ENCODE data around the gene IGF2BP1. TPM values are rescaled to one million over a fixed set of nuclear protein-coding genes. Genes with fewer than 3 reads are reported as not detected.

The IGF2BP1 gene
- total and polyA plus RNA-seq, 2 of the 8 experiments (the other 6 are each of a cell fraction or from before 2014, with no cell fraction given) = 41.6 to 513 TPM

DNA sequence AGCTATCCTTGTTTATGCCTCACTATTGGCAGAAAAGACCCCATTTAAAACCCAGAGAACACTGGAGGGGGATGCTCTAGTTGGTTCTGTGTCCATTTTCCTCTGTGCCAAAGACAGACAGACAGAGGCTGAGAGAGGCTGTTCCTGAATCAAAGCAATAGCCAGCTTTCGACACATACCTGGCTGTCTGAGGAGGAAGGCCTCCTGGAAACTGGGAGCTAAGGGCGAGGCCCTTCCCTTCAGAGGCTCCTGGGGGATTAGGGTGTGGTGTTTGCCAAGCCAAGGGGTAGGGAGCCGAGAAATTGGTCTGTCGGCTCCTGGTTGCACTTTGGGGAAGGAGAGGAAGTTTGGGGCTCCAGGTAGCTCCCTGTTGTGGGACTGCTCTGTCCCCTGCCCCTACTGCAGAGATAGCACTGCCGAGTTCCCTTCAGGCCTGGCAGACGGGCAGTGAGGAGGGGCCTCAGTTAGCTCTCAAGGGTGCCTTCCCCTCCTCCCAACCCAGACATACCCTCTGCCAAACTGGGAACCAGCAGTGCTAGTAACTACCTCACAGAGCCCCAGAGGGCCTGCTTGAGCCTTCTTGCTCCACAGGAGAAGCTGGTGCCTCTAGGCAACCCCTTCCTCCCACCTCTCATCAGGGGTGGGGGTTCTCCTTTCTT is 56.1 kb downstream of the IGF2BP1 start (continued):
- no peak for TF ChIP-seq CHD7 (IDR thresholded peaks at IDR 0.05; ENCODE audit: insufficient replicate concordance, low read length)
- no peak for TF ChIP-seq RBBP5 (IDR thresholded peaks at IDR 0.05; ENCODE audit: borderline replicate concordance, low read depth, low read length)
- TF ChIP-seq SP1 (IDR thresholded peaks at IDR 0.05; ENCODE audit: low read depth, low read length) = no peak
- TF ChIP-seq MAFK (IDR thresholded peaks at IDR 0.05; ENCODE audit: low read depth, low read length) = no peak
- TF ChIP-seq YY1 (IDR thresholded peaks at IDR 0.05; ENCODE audit: low read depth, low read length) = no peak
- TF ChIP-seq RNF2 (IDR thresholded peaks at IDR 0.05; ENCODE audit: borderline replicate concordance, low read depth, low read length, missing control alignments, poor library complexity, severe bottlenecking) = no peak
- TF ChIP-seq SIX5 (IDR thresholded peaks at IDR 0.05; ENCODE audit: low read depth, low read length) = no peak
- no peak for TF ChIP-seq CEBPB (IDR thresholded peaks at IDR 0.05; ENCODE audit: low read depth, low read length)
- peak; percentile 33; the same call in 1 of the 2 replicates for TF ChIP-seq SP4 (IDR thresholded peaks at IDR 0.05; ENCODE audit: low read length)
- no peak for TF ChIP-seq KDM1A (IDR thresholded peaks at IDR 0.05; ENCODE audit: borderline replicate concordance, low read length)
- no peak for TF ChIP-seq BCL11A (IDR thresholded peaks at IDR 0.05; ENCODE audit: low read depth in 2 of 2, low read length in 2 of 2)
